OCI-LY1 (cell line): ENCODE results near the gene STARD13.

Experiments used
- CTCF ChIP-seq: fragments of 200-600 bp; sonication (generic), shearing (Covaris generic); IDR thresholded peaks from 2 replicates; pipeline ENCODE4 v1.5.1; 2017; ENCODE audit warnings: mild to moderate bottlenecking, antibody characterized with exemption, low read length, moderate library complexity, mixed read lengths
- EZH2 ChIP-seq: fragments of 200-600 bp; sonication (generic), shearing (Covaris generic); IDR thresholded peaks from 2 replicates; pipeline ENCODE4 v1.8.0; 2017; ENCODE audit warnings: borderline replicate concordance, mixed run types, mild to moderate bottlenecking, antibody characterized with exemption, low read length, moderate library complexity, mixed read lengths

GRCh38 chr13:33326723-33327122 is 41.2 kb upstream of the STARD13 start:
- no peak for TF ChIP-seq CTCF
- TF ChIP-seq EZH2: no peak
